ENCODE results near the gene MDFIC. TPM values are rescaled to one million over a fixed set of nuclear protein-coding genes. Genes with fewer than 3 reads are reported as not detected.

MDFIC gene
- total and polyA plus RNA-seq, 2 donors (not counting 1 experiment from before 2014, with no cell fraction given): 19.6 to 66.1 TPM

DNA sequence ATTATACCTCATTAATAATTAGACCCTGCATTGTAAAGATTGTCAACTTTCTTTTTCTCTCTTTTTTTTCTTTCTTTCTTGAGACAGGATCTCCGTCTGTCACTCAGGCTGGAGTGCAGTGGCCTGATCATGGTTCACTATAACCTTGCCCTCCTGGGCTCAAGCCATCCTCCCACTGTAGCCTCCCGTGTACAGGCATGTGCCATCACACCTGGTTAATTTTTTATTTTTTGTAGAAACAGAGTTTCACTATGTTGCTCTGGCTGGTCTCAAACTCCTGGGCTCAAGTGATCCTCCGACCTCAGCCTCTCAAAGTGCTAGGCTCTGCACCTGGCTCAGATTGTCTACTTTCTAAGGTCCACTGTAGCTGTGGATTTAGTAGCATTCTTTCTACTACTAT, 50.7 kb downstream of the MDFIC start:
- Histone ChIP-seq H2AFZ (ENCODE audit: insufficient read depth, low read depth, low read length, poor library complexity, severe bottlenecking) (no peak overlapping the region), H3K79me2 (ENCODE audit: control insufficient read depth, insufficient read depth, low read length) (peaks cover 27% of the 10 kb centered on the region), H3K4me2 (replicated peaks; ENCODE audit: low read depth, low read length, poor library complexity, severe bottlenecking) (no peak overlapping the region), H3K4me3 (ENCODE audit: control extremely low read depth in 1 of 5, extremely low read depth in 1 of 5, insufficient read depth in 1 of 5, low read depth in 2 of 5, low read length in 4 of 5) (no peak overlapping the region), H3K27ac (ENCODE audit: low read length in 2 of 2) (no peak overlapping the region), H3K9me3 (ENCODE audit: control extremely low read depth in 1 of 3, control insufficient read depth in 2 of 3, insufficient read depth in 1 of 3, low read length in 2 of 3) (no peaks in the 10 kb centered on the region), H3K27me3 (replicated peaks in 1 of 4; ENCODE audit: control extremely low read depth in 1 of 4, control insufficient read depth in 3 of 4, insufficient read depth in 4 of 4, low read length in 3 of 4) (no peaks in the 10 kb centered on the region), H3K4me1 (ENCODE audit: control insufficient read depth in 2 of 2, insufficient read depth in 2 of 2, low read length in 2 of 2) (peaks cover 17 to 27% of the 10 kb centered on the region in 2 donors), H4K20me1 (ENCODE audit: control insufficient read depth, insufficient read depth, low read length, poor library complexity, severe bottlenecking) (peaks cover 24% of the 10 kb centered on the region), H3K9ac (ENCODE audit: low read length) (no peak overlapping the region), H3K36me3 (replicated peaks in 1 of 2; ENCODE audit: control extremely low read depth in 1 of 2, control insufficient read depth in 1 of 2, extremely low read depth in 1 of 2, insufficient read depth in 2 of 2, low read length in 1 of 2) (no peaks in the 10 kb centered on the region)
- intact Hi-C loops (cut with micrococcal nuclease): no loop called here
- Mint-ChIP-seq H3K27ac (no peak overlapping the region), H3K9me3 (ENCODE audit: insufficient read depth) (no peaks in the 10 kb centered on the region), H3K4me1 (peaks cover 68% of the 10 kb centered on the region), H3K27me3 (no peaks in the 10 kb centered on the region), H3K4me3 (no peak overlapping the region)
- TF ChIP-seq EZH2 (IDR thresholded peaks at IDR 0.05; ENCODE audit: borderline replicate concordance, insufficient read depth, low read depth, low read length, poor library complexity, severe bottlenecking): no peak
- TF ChIP-seq, protein P1, sequence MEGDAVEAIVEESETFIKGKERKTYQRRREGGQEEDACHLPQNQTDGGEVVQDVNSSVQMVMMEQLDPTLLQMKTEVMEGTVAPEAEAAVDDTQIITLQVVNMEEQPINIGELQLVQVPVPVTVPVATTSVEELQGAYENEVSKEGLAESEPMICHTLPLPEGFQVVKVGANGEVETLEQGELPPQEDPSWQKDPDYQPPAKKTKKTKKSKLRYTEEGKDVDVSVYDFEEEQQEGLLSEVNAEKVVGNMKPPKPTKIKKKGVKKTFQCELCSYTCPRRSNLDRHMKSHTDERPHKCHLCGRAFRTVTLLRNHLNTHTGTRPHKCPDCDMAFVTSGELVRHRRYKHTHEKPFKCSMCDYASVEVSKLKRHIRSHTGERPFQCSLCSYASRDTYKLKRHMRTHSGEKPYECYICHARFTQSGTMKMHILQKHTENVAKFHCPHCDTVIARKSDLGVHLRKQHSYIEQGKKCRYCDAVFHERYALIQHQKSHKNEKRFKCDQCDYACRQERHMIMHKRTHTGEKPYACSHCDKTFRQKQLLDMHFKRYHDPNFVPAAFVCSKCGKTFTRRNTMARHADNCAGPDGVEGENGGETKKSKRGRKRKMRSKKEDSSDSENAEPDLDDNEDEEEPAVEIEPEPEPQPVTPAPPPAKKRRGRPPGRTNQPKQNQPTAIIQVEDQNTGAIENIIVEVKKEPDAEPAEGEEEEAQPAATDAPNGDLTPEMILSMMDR (IDR thresholded peaks at IDR 0.05): no peak
- POLR2A ChIA-PET: no interaction called here
- CTCF ChIA-PET: interaction anchor here (0.7 to 1.4 kb wide), 2 partner anchors 90 to 238 kb away, joined by 3 read pairs; no protein-coding TSS in a partner anchor
- ATAC-seq (ENCODE audit: low read depth): no peak
- DNase-seq: no peak
- WGBS (ENCODE audit: insufficient coverage): 86% methylated on average over 1 of the region's 3 CpGs

DNA sequence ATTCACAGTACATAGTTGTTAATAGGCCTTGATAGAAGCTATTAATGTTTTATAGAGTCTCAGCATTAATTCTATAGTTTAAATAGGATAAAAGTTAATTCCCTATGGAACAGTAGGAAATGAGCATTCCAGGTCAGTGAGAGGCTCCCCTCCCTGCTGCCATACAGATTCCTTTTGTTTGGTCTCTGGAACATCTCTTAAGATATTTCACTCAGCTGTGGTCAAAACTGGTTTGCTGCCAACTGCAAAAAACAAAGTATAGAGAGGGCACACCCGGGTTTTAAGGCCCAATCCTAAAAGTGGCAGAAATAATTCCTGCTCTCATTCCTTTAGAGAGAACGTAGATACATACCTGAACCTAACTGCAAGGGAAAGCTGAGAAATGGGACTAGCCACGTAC, 51.3 kb downstream of the MDFIC start:
- Mint-ChIP-seq H3K4me1 (peaks cover 68% of the 10 kb centered on the region), H3K27ac (no peak overlapping the region), H3K27me3 (no peaks in the 10 kb centered on the region), H3K4me3 (no peak overlapping the region), H3K9me3 (ENCODE audit: insufficient read depth) (no peaks in the 10 kb centered on the region)
- CTCF ChIA-PET: interaction anchor here (0.7 to 1.4 kb wide), 2 partner anchors 91 to 238 kb away, joined by 3 read pairs; no protein-coding TSS in a partner anchor
- WGBS (ENCODE audit: insufficient coverage): 18% methylated on average over 1 of the region's 3 CpGs
- POLR2A ChIA-PET: no interaction called here
- no peak overlapping the region for H3K4me2 ChIP-seq (replicated peaks; ENCODE audit: low read depth, low read length, poor library complexity, severe bottlenecking)
- DNase-seq: no peak
- peaks cover 17 to 27% of the 10 kb centered on the region in 2 donors for H3K4me1 ChIP-seq (ENCODE audit: control insufficient read depth in 2 of 2, insufficient read depth in 2 of 2, low read length in 2 of 2)
- no peak for ATAC-seq (ENCODE audit: low read depth)
- intact Hi-C loops (cut with micrococcal nuclease): no loop called here
- no peaks in the 10 kb centered on the region for H3K27me3 ChIP-seq (replicated peaks in 1 of 4; ENCODE audit: control extremely low read depth in 1 of 4, control insufficient read depth in 3 of 4, insufficient read depth in 4 of 4, low read length in 3 of 4)
- no peak overlapping the region for H3K27ac ChIP-seq (ENCODE audit: low read length in 2 of 2)
- no peak overlapping the region for H3K9ac ChIP-seq (ENCODE audit: low read length)
- peaks cover 29% of the 10 kb centered on the region for H3K79me2 ChIP-seq (ENCODE audit: control insufficient read depth, insufficient read depth, low read length)
- TF ChIP-seq EZH2 (IDR thresholded peaks at IDR 0.05; ENCODE audit: borderline replicate concordance, insufficient read depth, low read depth, low read length, poor library complexity, severe bottlenecking): no peak
- TF ChIP-seq, protein P1 (IDR thresholded peaks at IDR 0.05): no peak
- H3K9me3 ChIP-seq (ENCODE audit: control extremely low read depth in 1 of 3, control insufficient read depth in 2 of 3, insufficient read depth in 1 of 3, low read length in 2 of 3): no peaks in the 10 kb centered on the region
- no peaks in the 10 kb centered on the region for H3K36me3 ChIP-seq (replicated peaks in 1 of 2; ENCODE audit: control extremely low read depth in 1 of 2, control insufficient read depth in 1 of 2, extremely low read depth in 1 of 2, insufficient read depth in 2 of 2, low read length in 1 of 2)
- no peak overlapping the region for H2AFZ ChIP-seq (ENCODE audit: insufficient read depth, low read depth, low read length, poor library complexity, severe bottlenecking)
- peaks cover 24% of the 10 kb centered on the region for H4K20me1 ChIP-seq (ENCODE audit: control insufficient read depth, insufficient read depth, low read length, poor library complexity, severe bottlenecking)
- H3K4me3 ChIP-seq (ENCODE audit: control extremely low read depth in 1 of 5, extremely low read depth in 1 of 5, insufficient read depth in 1 of 5, low read depth in 2 of 5, low read length in 4 of 5): no peak overlapping the region

Data from B cell (primary cell).